Gastrocnemius medialis (tissue), 4 donors: Measurements from ENCODE around the gene CACNA1H. TPM values are rescaled to one million over a fixed set of nuclear protein-coding genes. Genes with fewer than 3 reads are reported as not detected.

Experiments
- ATAC-seq, 2 donors: fragments of 150-250 bp; one replicate each; pipeline ENCODE4 v1.9.1; 2016
- DNase-seq, 2 donors: peaks; one replicate each; pipeline ENCODE4 v3.0.0-alpha.2; 2019
- H3K27ac ChIP-seq, 4 donors: fragments of 200-600 bp; sonication (generic); 1 replicate in 1 of 4; 2 replicates in 3 of 4; pipeline ENCODE4 v1.5.1; 2016 to 2018; ENCODE audit warnings: mild to moderate bottlenecking in 2 of 4, moderate library complexity in 1 of 4
- H3K27me3 ChIP-seq, 3 donors: fragments of 200-600 bp; sonication (generic) in 2 of 3; 1 replicate in 1 of 3; 2 replicates in 2 of 3; pipeline versions ENCODE4 v1.5.1 to v1.6.0; 2016 to 2019; ENCODE audit warnings: mild to moderate bottlenecking in 1 of 3, moderate library complexity in 1 of 3
- H3K36me3 ChIP-seq, 2 donors: fragments of 200-600 bp; sonication (generic) in 1 of 2; one replicate each; pipeline ENCODE4 v1.5.1; 2017 to 2018
- H3K4me1 ChIP-seq, 2 donors: fragments of 200-600 bp; sonication (generic) in 1 of 2; one replicate each; pipeline ENCODE4 v1.5.1; 2016 to 2017; ENCODE audit warnings: mild to moderate bottlenecking in 2 of 2
- H3K4me3 ChIP-seq, 4 donors: fragments of 200-600 bp; sonication (generic) in 3 of 4; 1 replicate in 1 of 4; 2 replicates in 3 of 4; pipeline ENCODE4 v1.5.1; 2016 to 2019; ENCODE audit warnings: mild to moderate bottlenecking in 2 of 4
- H3K9me3 ChIP-seq, 3 donors: fragments of 200-600 bp; sonication (generic) in 2 of 3; 1 replicate in 1 of 3; 2 replicates in 2 of 3; pipeline ENCODE4 v1.5.1; 2016 to 2019
- CTCF ChIP-seq, 5 experiments: fragments of 450-650 bp in 3 of 5; fragments of 200-600 bp in 2 of 5; sonication (generic) in 2 of 5; IDR thresholded peaks in 4 of 5; conservative IDR thresholded peaks in 1 of 5; 1 replicate in 4 of 5; 2 replicates in 1 of 5; pipeline ENCODE4 v1.5.1; 2016 to 2019; ENCODE audit warnings: antibody characterized with exemption in 5 of 5, mild to moderate bottlenecking in 3 of 5, moderate library complexity in 3 of 5
- POLR2A ChIP-seq, 2 donors: fragments of 450-650 bp; IDR thresholded peaks; one replicate each; pipeline ENCODE4 v1.6.1; 2017; ENCODE audit warnings: antibody characterized with exemption in 2 of 2, mild to moderate bottlenecking in 2 of 2, moderate library complexity in 2 of 2
- in situ Hi-C, 4 donors: fragments of 200-750 bp; cut with MboI; loops; one replicate each; pipeline versions ENCODE4 v1.15.0 to v1.8.0; 2017; ENCODE audit warnings: low sequenced_read_pairs in 4 of 4
- intact Hi-C: fragments of 100-400 bp; cut with DNase I; formaldehyde crosslinking; loops from one replicate; pipeline ENCODE4 v1.15.1; 2023; ENCODE audit warnings: low total_unique reads
- total RNA-seq, 4 donors: library from RNA; depleted of rRNA; stranded (reverse); fragments of >200 nt; gene quantifications; one replicate each; pipeline versions ENCODE4 v1.1.0 to v1.2.3, GENCODE V29; 2016

The CACNA1H gene
- total RNA-seq, 4 donors from 2014 or later: 3.7 to 12.8 (median 4.5) TPM

- ATAC-seq (no peak), DNase-seq (no peak)
- Histone ChIP-seq H3K9me3 (no peaks in the 10 kb centered on the region), H3K4me3 (no peak overlapping the region), H3K27ac (no peak overlapping the region), H3K27me3 (peaks cover 43 to 64% (median 58%) of the 10 kb centered on the region in 3 donors), H3K4me1 (no peaks in the 10 kb centered on the region), H3K36me3 (no peaks in the 10 kb centered on the region)
- TF ChIP-seq CTCF (IDR thresholded peaks at IDR 0.05 in 4 of 5, conservative IDR thresholded peaks at IDR 0.05 in 1 of 5) (no peak), POLR2A (IDR thresholded peaks at IDR 0.05) (no peak)
- intact Hi-C loops: no loop called here
- in situ Hi-C loops: no loop called here
These were observed 9.0 kb upstream of the CACNA1H start for GRCh38 chr16:1143761-1144450.

DNA sequence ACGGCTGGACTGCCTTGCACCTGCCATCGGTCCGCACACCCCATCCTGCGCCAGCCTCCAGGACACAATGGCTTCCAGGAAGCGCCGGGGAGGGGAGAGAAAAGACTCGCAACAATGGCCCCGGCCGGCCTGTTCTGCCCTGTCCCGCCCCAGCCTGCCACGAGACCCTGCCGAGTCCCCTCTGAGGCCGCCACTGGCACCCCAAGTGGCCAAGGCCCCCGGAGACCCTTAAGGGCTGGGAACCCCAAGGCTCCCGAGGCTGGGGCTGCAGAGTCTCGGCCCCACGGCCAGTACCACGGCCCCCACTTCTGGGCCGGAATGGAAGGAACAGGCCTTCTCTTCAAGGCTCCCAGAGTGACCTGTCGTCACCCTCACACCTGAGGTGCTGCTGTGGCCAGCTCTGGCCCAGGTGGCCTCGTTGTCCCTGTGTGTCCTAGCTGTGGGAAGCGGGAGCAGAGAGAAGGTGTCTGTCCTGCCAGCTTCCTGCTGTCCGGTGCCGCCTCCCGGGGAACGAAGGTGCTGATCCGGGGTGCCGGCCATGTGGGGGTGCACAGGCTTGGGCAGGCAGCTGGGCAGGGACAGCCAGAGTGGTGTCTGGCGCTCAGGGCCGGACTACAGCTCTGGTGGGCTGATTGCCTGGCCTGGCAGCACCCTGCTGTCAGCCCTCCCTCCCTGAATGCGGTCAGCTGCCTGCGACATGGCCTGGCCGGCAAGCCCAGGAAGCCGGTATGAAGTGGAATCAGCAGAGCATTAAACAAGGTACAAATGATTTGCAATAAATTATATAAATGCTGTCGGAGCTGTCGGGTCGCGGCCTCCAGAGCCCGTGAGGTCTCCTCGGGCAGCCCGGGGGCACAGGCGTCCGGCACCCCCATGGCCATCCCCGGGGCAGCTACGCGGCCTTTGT is 8.2 kb upstream of the CACNA1H start:
- Histone ChIP-seq H3K27me3 (peaks cover 45 to 62% (median 62%) of the 10 kb centered on the region in 3 donors), H3K27ac (no peak overlapping the region), H3K9me3 (no peaks in the 10 kb centered on the region), H3K4me1 (no peaks in the 10 kb centered on the region), H3K4me3 (no peak overlapping the region), H3K36me3 (no peaks in the 10 kb centered on the region)
- TF ChIP-seq CTCF (IDR thresholded peaks at IDR 0.05 in 4 of 5, conservative IDR thresholded peaks at IDR 0.05 in 1 of 5): no peak
- TF ChIP-seq POLR2A (IDR thresholded peaks at IDR 0.05): no peak
- in situ Hi-C loops (no loop called here), intact Hi-C loops (no loop called here)
- ATAC-seq: no peak
- DNase-seq: no peak

- Histone ChIP-seq H3K4me1 (no peaks in the 10 kb centered on the region), H3K9me3 (no peaks in the 10 kb centered on the region), H3K27ac (no peak overlapping the region), H3K27me3 (peaks cover 43 to 70% (median 66%) of the 10 kb centered on the region in 3 donors), H3K4me3 (no peak overlapping the region), H3K36me3 (no peaks in the 10 kb centered on the region)
- in situ Hi-C loops (no loop called here), intact Hi-C loops (no loop called here)
- ATAC-seq: no peak
- no peak for TF ChIP-seq POLR2A (IDR thresholded peaks at IDR 0.05)
- TF ChIP-seq CTCF (IDR thresholded peaks at IDR 0.05 in 4 of 5, conservative IDR thresholded peaks at IDR 0.05 in 1 of 5): no peak
- no peak for DNase-seq
These were observed 7.4 kb upstream of the CACNA1H start for GRCh38 chr16:1145383-1146100.

DNA sequence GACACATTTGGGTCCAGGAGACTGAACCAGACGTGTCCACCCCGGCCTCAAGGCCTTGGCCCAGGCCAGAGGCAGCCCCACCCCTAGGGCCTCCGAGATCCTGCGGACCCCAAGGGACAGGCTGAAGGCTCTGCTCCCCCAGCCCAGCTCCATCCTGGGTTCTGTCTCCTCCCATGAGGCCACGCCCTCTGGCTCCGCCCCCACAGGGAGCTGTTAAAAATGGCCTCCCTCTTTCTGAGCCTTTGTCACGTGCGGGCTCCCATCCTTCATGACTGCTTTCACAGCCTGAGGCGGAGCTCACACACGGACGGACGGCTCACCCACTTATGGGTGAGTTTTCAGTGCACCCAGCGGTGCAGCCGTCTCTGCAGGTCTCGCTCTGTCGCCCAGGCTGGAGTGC is 6.5 kb upstream of the CACNA1H start:
- no peaks in the 10 kb centered on the region for H3K4me1 ChIP-seq
- intact Hi-C loops: no loop called here
- no peak overlapping the region for H3K4me3 ChIP-seq
- H3K36me3 ChIP-seq: no peaks in the 10 kb centered on the region
- ATAC-seq (no peak), DNase-seq (no peak)
- no peak overlapping the region for H3K27ac ChIP-seq
- peaks cover 48 to 70% (median 68%) of the 10 kb centered on the region in 3 donors for H3K27me3 ChIP-seq
- H3K9me3 ChIP-seq: no peaks in the 10 kb centered on the region
- in situ Hi-C loops: no loop called here
- no peak for TF ChIP-seq CTCF (IDR thresholded peaks at IDR 0.05 in 4 of 5, conservative IDR thresholded peaks at IDR 0.05 in 1 of 5)
- TF ChIP-seq POLR2A (IDR thresholded peaks at IDR 0.05): no peak
